GM21528 (cell line): Measurements from ENCODE around the gene PRKCA.
A peak's percentile ranks its signal among the peaks of the same experiment; 100 is the strongest.

Experiments
- ATAC-seq: cut with Tn5 transposase; IDR thresholded peaks from one replicate; pipeline ENCODE4 v1.9.1; 2021; ENCODE audit warnings: mild to moderate bottlenecking, moderate library complexity; ENCODE audit not compliant: unreplicated experiment, low FRiP score

PRKCA gene

DNA sequence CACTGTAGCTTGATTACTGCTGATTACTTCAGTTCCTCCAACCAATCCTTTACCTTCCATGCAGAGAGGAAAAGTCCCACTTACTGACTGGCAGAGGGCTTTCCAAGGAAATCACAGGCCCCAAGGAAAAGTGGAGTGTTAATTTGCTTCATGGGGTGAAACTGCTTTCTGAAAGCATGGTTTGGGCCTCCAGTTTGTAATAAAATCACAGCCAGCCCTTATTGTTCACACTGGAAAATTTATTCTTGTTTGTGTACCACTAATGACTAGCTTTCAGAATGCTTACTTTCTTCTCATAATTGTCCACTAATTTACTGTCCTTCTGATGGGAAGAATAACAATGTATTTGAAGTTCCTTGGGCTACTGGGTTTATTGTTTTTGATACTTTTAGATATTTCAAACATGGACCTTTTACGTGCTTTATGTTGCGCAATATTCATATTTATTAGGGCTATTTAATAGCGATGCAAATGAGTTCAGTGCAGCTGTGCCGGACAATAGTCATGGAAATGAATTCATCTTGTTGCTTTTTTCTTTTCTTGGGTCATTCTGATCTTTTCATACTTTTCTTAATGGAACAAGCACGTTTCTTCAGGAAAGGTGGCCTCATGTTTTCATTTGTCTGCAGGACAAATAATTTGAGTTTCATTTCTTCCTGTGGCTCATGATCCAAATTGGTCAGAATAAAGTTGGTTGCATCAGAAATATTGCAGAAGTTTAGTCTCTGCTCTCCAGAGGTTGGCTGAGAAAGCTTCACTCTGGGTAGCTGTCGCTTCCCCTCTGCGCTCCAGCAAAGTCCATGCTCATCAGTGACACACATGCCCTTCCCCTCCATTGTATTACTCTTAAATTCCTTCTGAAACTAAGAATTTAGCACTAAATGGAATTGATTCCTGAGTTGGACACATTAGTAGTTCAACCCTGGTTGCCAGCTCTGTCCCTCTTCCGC lies 128.7 kb downstream of the PRKCA start:
- ATAC-seq: no peak

DNA sequence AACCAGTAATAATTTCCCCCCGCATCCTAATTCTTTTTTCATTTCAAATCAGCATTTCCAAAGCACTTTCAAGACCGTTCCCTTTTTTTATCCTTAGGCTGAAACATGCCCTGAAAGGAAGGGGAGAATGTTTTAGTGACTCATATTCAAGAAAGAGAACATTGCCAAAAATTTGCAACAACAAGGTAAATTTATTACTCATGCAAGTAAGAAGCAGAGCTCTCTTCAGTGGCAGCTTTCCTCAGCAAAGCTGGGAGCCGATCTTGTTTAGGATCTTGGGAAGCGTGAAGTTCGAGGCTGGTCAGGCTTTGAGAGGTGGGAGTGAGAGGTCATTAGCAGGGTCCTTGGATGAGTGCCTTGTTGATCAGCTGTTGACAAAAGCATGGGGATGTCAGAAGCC lies 129.5 kb downstream of the PRKCA start:
- no peak for ATAC-seq

DNA sequence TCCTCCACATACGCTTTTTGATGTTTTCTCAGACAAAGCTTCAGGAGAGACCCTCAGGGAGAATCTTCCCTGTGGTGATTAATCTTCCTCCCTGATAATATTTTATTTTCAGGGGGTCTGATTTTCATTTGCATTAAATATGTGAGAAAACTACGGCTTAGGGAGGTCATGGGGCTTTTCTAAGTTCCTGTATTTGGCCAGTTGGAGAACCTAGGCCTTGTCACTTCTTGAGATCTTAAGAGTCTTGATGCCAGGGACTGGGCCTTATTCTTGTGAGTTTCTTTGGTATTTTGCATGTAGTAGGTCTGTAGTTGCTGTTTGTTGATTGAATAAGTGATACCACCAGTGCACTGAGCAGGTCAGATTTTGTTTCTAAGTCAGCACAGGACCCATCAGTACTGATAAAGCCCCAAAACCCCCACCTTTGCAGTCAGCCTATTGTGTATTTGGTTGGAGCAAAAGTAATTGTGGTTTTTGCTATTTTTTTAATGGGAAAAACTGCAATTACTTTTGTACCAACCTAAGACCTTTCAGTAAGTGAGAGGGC lies 130.1 kb downstream of the PRKCA start:
- no peak for ATAC-seq

DNA sequence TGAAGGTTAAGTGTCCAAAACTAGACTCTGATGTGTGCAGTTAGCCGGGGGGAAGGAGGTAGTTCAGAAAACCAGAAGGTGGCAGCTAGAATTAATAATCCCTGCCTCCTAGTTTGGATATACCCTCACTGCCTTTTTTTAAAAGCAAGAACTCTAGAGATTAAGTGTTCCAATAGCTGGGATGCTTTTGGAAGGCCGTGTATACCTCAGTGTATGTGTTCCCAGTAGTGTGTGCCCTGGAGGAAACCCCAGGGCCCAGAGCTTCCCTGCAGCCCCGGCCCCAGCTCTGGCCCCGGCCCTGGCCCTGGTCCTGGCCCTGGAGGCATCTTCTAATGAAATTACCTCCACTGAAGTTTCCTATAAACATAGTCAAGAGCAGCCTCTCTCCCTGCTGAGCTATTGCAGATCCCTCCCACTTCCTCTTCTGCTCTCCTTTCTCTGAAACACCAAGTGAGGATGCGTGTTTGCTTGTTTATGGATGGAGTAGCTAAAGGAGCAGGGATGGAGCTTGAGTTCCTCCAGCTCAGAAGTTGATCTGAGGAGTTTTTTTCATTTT lies 130.7 kb downstream of the PRKCA start:
- no peak for ATAC-seq

DNA sequence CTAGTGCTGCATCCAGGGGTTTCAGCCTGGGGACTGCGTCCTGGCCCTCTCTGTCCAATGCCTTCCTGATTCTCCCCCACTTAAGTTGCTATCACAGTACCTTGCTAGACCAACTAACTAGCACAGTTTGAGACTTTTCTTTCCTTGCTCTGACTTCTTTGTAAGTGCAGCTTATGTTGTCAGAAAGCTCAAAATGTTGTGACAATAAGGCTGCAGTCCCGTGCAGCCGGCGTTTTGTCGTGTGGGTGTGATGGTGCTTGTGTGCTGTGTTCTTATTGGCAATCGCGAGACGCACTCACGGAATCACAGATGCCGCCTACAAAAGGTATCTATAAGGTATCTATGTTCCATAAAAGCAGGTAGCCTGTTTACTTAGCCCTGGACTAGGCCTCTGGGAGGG lies 132.8 kb downstream of the PRKCA start:
- ATAC-seq: no peak

DNA sequence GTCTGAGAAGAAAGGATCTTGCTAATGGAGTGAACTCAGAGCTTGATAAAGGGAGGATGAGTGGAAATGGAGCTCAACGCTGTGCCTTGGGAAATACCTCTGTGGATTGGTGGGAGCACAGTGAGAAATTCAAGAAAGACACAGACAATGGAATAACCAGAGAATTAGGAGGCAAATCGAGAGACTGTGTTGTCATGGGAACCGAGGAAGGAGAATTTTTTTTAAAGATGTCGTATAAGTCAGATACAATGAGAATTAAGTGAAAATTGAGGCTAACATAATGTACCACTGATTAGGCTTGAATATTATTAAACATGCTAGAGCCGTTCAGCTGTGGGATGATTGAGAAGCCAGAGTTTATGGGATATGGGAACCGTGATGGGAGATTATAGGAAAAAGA lies 134.2 kb downstream of the PRKCA start:
- ATAC-seq: no peak

DNA sequence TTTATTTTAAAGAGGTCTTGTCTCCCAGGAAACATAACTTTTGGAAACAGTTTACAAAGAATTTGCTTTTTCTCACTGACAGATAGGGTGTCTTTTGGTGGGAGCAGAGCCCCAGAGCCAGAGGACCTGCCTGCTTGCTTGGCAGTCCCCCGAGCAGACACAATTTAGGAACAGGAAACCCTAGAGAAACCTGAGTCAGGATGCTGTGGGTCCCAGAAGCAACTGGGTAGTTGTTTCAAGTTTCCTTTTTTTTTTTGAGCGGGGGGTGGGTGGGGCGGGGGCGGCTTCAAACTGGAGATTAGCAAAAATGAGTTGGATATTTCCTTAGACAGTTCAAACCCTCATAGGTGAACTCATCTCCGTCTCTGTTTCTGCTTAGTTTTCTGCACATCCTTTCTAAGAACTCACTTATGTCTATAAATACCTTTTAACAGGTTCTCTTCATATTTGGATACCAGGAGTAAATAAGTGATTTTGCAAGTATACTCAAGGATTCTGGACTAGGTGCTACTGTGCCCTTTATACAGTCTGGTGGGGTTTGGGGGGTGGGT lies 135.1 kb downstream of the PRKCA start:
- ATAC-seq: no peak

DNA sequence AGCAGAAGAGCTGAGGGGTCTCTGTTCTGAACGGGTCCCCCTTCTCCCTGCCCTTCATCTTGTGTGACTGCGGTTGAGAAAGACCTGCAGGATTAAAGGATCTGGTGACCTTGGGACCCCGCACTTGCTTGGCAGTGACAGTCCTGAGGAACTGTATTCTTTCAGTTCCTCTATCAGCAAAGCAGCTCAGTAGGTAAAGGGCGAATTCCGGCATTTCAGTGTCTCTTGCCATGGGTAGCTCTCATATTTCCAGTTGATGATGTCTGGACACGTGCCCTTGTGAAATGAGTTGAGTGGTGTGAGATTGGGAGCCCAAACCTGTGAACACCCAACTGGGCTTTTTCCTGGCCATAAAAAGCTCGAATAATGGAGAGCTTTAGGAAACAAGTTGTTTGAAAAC lies 135.7 kb downstream of the PRKCA start:
- ATAC-seq: no peak

DNA sequence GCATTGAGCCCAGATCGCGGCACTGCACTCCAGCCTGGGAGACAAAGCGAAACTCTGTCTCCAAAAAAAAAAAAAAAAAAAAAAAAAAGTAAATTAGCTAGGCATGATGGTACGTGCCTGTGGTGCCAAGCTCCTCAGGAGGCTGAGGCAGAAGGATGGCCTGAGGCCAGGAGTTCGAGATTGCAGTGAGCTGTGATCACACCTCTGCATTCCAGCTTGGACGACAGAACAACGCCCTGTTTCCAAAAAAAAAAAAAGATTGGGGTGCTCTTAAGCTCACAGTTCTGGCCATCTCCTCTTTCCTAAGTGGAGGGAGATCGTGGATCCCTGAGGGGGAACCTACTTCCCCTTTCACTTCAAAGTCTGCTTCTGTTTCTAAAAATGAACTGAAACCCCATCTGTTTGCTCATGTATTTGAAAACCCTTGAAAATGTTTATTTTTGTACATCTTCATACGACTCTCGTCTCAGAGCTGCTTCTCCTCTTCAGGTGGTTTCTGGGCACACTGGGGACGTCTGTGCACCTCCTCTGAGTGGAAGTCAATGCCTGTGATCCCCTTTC lies 138.8 kb downstream of the PRKCA start:
- ATAC-seq: peak; percentile 88

DNA sequence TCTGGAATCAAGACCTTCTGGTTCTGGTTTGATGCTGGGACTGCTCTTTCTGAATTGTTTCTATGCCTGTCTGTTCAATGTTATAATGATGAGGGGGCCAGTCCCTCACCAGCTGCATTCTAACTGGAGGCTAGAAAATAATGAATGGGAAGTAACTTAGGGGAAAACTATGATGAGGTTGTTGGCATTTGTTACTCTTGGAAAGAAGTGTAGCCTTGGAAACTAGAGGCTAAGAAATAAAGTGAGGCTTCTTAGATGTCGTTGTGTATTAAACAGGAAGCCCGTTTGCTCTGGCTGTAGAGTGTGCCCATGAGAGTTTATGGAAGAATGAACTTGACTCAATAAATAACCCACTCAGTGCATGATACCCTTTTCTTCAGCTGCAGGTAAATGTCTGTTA lies 140.8 kb downstream of the PRKCA start:
- no peak for ATAC-seq

DNA sequence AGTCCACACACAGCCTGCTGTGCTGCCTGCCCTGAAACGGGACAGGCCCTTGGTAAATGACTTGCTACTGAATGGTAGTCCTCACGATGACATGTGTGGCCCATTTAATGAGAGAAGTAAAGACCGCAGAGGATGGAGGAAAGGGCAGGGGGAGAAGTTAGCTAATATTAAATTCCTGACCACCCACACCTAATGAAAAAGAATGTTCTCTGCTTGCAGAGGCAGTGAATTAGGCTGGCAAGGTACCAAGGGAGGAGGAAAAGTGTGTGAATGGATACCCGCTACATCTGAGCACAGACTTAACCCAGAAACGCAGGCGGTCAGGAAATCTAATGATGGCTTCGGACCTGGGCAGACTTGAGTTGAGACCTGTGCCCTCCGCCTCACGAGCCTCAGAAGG lies 141.2 kb downstream of the PRKCA start:
- no peak for ATAC-seq

DNA sequence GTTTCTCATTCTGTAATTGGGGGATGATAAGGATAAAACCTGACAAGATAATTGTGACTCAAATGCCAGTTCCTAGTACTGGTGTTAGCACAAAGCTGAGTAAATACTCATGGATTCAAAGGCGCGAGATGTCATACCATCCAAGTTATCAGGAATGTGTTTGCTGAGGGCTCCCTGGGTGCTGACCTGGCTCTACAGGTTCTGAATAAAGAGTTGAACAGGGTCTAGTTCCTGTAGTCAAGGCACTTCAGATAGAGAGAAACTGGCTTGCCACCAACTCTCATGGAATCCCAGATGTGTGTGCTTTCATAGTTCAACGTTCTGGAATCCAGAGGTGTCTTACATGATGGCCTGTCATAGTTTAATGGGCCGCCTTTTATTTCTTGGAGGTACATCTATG lies 141.6 kb downstream of the PRKCA start:
- no peak for ATAC-seq

DNA sequence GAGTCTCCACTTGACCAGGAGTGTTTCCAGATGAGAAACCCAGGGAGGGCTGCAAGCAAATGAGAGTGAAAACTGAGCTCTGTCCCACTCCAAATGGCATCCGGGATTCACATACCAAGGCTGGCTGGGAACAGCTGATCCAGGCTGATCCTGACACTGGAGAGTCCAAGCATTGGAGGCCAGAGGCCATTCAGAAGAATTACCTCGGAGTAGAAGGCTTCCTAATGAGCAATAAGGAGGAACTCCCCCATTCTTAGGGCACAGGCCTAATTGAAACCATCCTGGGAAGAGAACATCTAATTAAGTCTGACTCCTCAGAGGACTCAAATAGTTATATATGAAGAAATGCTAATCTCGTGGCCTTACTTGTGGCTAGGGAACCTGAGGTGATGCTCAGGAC lies 142.8 kb downstream of the PRKCA start:
- ATAC-seq: no peak

DNA sequence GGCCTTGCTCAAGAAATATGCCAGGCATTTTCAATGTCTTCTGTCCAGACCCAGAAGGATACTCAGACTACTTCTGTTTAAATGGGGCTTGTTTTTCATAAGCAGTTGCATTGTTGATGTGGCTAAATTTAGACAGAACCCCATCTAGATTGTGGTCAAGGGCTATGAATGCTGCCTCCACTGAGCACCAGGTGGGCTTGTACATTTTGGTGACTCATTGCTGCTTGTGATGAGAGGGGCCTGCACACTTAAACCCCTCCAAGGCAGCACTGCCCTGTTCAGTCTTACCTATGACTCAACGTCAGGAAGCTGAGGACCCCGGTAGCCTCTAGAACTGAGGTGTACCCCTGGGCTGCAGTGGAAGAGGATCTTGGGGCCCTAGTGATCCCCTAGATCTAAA lies 144.0 kb downstream of the PRKCA start:
- ATAC-seq: no peak

DNA sequence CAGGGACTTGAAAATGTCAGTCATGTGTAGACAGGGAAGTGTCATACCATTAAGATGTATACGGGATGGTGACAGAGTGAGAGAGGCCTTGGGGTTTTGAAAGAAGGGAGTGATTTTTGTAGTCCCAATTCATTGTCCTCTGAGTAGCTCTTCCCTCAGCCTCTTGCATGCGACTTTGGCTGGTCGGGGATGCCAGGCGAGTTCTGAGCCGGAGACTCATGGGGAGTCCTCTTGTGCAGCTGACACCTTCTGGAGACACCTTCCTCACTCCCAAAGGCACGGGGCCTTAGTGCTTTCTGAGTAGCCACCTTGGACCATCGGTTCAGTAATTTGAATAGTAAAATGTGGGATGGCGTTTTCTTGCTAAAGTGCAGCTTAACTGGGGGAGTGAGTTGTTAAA lies 144.7 kb downstream of the PRKCA start:
- ATAC-seq: no peak

DNA sequence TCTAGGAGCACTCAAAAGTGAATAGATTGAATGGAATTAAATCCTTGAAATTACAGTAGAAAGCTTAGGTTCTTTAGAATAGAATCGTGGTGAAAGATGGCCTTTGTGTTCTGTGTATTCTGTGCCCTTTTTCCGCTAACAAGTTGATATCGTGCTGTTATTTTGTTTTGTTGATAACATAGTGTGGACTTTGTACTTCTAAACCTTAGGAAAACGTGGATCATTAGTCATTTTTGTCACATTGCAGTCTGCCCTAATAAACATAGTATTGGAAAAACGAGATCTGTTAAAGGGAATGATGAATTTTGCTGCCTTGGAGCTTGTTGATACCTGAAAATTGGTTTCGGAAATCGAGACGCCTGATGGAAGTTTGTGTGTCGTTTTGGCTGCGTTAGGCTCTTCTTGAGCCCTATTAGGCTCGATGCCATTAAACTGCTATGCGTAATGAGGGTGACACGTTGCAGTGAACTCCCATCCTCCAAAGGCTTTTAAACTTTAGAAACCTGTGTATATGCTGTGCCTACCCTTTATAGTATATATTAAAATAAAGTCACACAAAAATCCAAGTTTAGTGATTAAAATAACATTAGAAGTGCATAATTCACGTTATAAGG lies 145.7 kb downstream of the PRKCA start:
- no peak for ATAC-seq

DNA sequence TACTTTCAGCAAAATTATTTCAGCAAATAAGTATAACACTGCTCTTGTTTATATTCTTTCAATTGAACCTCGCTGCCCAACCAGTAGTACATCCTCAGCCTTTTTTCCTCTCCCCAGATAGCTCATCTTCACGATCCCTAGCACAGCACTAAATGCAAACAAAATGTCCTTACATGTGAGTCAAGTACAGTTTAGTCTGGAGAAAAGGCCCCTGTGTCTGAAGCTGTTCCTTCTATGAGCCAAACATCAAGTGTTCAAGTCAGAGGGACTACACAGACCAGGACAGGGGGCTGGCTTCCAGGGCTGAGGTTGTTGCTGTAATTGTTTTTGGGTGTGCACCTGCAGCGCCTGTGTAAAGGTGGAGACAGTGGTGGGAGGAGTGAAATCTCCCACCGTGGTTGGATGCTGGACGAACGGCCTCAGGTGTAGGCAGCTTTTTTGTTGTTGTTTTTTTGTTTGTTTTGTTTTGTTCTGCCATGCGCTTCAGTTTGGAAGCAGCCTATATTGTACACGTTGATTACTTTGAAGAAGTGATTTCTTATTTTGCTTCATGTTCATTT lies 147.1 kb downstream of the PRKCA start:
- no peak for ATAC-seq

DNA sequence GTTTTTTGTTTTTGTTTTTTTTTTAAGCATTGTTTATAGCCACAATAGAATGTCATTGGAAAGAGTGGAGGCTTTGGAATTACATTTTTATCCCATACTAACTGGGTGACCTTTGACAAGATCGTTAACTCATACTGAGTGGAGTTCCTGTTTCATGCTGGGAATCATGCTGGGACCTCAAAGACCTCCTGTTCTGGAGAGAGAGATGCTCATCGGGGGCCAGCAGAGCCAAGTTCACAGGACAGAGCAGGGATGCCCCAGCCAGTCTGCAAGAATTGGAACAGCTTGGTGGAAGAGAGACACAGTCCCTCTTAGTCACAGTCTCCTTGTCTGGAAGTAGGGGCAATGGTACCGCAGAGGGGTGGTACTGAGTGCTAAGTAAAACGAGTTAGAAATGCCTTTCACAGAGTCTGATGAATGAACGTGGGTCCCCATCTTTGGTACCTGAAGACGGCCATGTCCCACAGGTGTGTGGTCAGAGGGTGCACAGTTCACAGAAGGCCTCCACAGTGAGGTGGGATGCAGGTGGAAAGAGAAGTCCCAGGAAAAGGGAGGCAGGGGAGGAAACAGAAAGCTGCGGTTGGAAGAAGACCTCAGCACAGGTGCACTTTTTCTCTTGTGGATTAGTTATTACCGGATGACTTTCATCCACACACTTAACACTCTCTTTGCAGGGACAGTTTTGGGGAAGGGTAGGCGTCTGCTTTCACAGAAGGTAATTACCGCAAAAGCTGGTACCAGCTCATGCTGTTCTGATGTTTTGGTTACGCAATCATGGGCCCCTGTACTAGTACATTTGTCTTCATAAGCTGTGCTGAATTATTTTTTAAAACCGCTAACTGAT lies 147.8 kb downstream of the PRKCA start:
- ATAC-seq: no peak

DNA sequence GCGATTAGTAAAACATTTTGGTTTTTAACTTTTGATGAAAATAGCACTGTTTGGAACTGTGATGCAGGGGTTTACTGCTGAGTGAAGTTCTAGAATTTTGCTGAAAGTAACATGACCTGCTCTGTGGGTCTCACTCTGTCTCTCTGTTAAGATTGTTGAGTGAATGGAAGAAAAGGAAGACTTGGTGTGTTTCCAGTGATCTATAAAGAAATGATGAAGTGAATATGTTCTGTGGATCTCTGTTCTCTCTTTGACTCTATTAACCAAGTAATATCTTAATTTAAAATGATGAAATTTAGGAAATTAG lies 148.4 kb downstream of the PRKCA start:
- no peak for ATAC-seq
